GM12878 (cell line): ENCODE data around the gene FDX2. TPM values are rescaled to one million over a fixed set of nuclear protein-coding genes. Genes with fewer than 3 reads are reported as not detected.

Experiments
- ATF2 ChIP-seq: IDR thresholded peaks from 2 replicates; pipeline ENCODE4 v1.6.1; 2012; ENCODE audit warnings: low read length, inconsistent platforms
- BACH1 ChIP-seq: fragments of 450-650 bp; IDR thresholded peaks from 2 replicates; pipeline ENCODE4 v1.6.1; 2017; ENCODE audit warnings: mild to moderate bottlenecking, borderline replicate concordance
- BCL3 ChIP-seq: IDR thresholded peaks from 2 replicates; pipeline ENCODE4 v1.6.1; 2011; ENCODE audit warnings: borderline replicate concordance, low read depth, mild to moderate bottlenecking, moderate library complexity, low read length; ENCODE audit not compliant: insufficient read depth, poor library complexity, severe bottlenecking
- CREB1 ChIP-seq: IDR thresholded peaks from 2 replicates; pipeline ENCODE4 v1.6.1; 2012; ENCODE audit warnings: low read depth, mild to moderate bottlenecking, inconsistent platforms
- E2F8 ChIP-seq: fragments of 450-650 bp; IDR thresholded peaks from 2 replicates; pipeline ENCODE4 v1.6.1; 2018; ENCODE audit warnings: mild to moderate bottlenecking, low read depth, moderate library complexity; ENCODE audit not compliant: partially characterized antibody
- ESRRA ChIP-seq: IDR thresholded peaks from 2 replicates; pipeline ENCODE4 v1.6.1; 2012; ENCODE audit warnings: mild to moderate bottlenecking, low read length, improper control_type of control experiment
- HSF1 ChIP-seq: fragments of 150-350 bp; IDR thresholded peaks from 2 replicates; pipeline ENCODE4 v1.6.1; 2014; ENCODE audit warnings: mild to moderate bottlenecking, low read depth, low read length
- IKZF1 ChIP-seq: fragments of 450-650 bp; conservative IDR thresholded peaks from 2 replicates; pipeline ENCODE4 v1.6.1; 2017; ENCODE audit warnings: antibody characterized with exemption, mild to moderate bottlenecking
- IRF4 ChIP-seq: IDR thresholded peaks from 2 replicates; pipeline ENCODE4 v1.6.1; 2011; ENCODE audit warnings: low read depth, low read length
- MEF2A ChIP-seq: IDR thresholded peaks from 2 replicates; pipeline ENCODE4 v1.6.1; 2011; ENCODE audit warnings: low read depth, mild to moderate bottlenecking, low read length, moderate library complexity; ENCODE audit not compliant: insufficient read depth
- MTA3 ChIP-seq: IDR thresholded peaks from 2 replicates; pipeline ENCODE4 v1.6.1; 2012; ENCODE audit warnings: low read length, inconsistent platforms, borderline replicate concordance
- PAX5 ChIP-seq: IDR thresholded peaks from 2 replicates; pipeline ENCODE4 v1.6.1; 2011; ENCODE audit warnings: low read depth, low read length, borderline replicate concordance
- POLR2AphosphoS5 ChIP-seq: IDR thresholded peaks from 2 replicates; pipeline ENCODE4 v1.6.1; 2011; ENCODE audit warnings: mild to moderate bottlenecking, low read length, inconsistent platforms
- POU2F2 ChIP-seq: IDR thresholded peaks from 3 replicates; pipeline ENCODE4 v1.6.1; 2011; ENCODE audit warnings: low read depth, mild to moderate bottlenecking, low read length, borderline replicate concordance
- PRDM15 ChIP-seq: fragments of 450-650 bp; formaldehyde crosslinking; IDR thresholded peaks from 2 replicates; pipeline ENCODE4 v1.4.0; 2020; ENCODE audit warnings: mild to moderate bottlenecking, moderate library complexity
- RAD21 ChIP-seq: IDR thresholded peaks from 2 replicates; pipeline ENCODE4 v1.6.1; 2011; ENCODE audit warnings: mild to moderate bottlenecking, low read depth, low read length, moderate library complexity; ENCODE audit not compliant: insufficient read depth
- RB1 ChIP-seq: fragments of 450-650 bp; formaldehyde crosslinking; IDR thresholded peaks from 2 replicates; pipeline ENCODE4 v1.6.1; 2017; ENCODE audit warnings: mild to moderate bottlenecking, borderline replicate concordance
- RCOR1 ChIP-seq: conservative IDR thresholded peaks from 2 replicates; pipeline ENCODE4 v1.6.1; 2012; ENCODE audit warnings: low read depth, low read length, improper control_type of control experiment
- polyA plus RNA-seq, 11 experiments: library from polyadenylated mRNA; depleted of rRNA in 4 of 11; unstranded in 6 of 11; stranded (reverse) in 5 of 11; fragments of >200 nt; fragmentation: Nextera tagmentation in 4 of 11; fragmentation: Illumina TruSeq in 1 of 11; extraction: Ambion mirVana in 4 of 11; extraction: Trizol in 1 of 11; gene quantifications; 1 replicate in 1 of 11; 2 replicates in 10 of 11; pipeline versions ENCODE4 v1.2.1 to v1.2.3, GENCODE V29; 2011 to 2016; ENCODE audit warnings: inconsistent platforms in 2 of 11, missing spikeins in 2 of 11, low read depth in 1 of 11
- total RNA-seq, 4 experiments: library from RNA; depleted of rRNA in 3 of 4; stranded (reverse); fragments of >200 nt in 3 of 4; fragmentation: Illumina TruSeq in 1 of 4; extraction: Trizol in 1 of 4; gene quantifications; 2 replicates each; pipeline versions ENCODE4 v1.2.1 to v1.2.3, GENCODE V29; 2013 to 2021

Gene FDX2
- total and polyA plus RNA-seq, 10 of the 15 experiments (the other 5 are each of a cell fraction or from before 2014, with no cell fraction given): 1.4 to 50.4 (median 24.7) TPM

- TF ChIP-seq ESRRA: no peak
- TF ChIP-seq BCL3: peak; percentile 91
- no peak for TF ChIP-seq IRF4
- TF ChIP-seq ATF2: no peak
- peak; percentile 43 for TF ChIP-seq E2F8
- TF ChIP-seq POLR2AphosphoS5: peak; percentile 88
- TF ChIP-seq HSF1: no peak
- TF ChIP-seq RAD21: no peak
- TF ChIP-seq PRDM15 (CRISPR knock-in tag): peak; percentile 91
- peak; percentile 48; the same call in 1 of the 3 replicates for TF ChIP-seq POU2F2
- peak; percentile 47; the same call in 1 of the 2 replicates for TF ChIP-seq MTA3
- TF ChIP-seq RB1: peak; percentile 47; the same call in 1 of the 2 replicates
- TF ChIP-seq MEF2A: no peak
- TF ChIP-seq CREB1: no peak; the same call in 1 of the 2 replicates
- peak; percentile 72; the same call in 1 of the 2 replicates for TF ChIP-seq PAX5
- peak; percentile 68 for TF ChIP-seq IKZF1
- TF ChIP-seq RCOR1: no peak
- peak; percentile 63; the same call in 1 of the 2 replicates for TF ChIP-seq BACH1
Observed at GRCh38 chr19:10315335-10316214, at the start of gene FDX2 (continued).
